ENCODE data around the gene RAB9B. TPM values are rescaled to one million over a fixed set of nuclear protein-coding genes. Genes with fewer than 3 reads are reported as not detected.

Gene RAB9B
- total RNA-seq, 1 donor from 2014 or later = 0.16 TPM

Other genes starting within 250 kb of the RAB9B start
- 25.7 TPM for gene TCEAL4, start 246.7 kb downstream of the RAB9B start, total RNA-seq
- 2.9 TPM for gene TCEAL3, start 224.3 kb downstream of the RAB9B start, total RNA-seq
- gene TCEAL1, start 203.3 kb downstream of the RAB9B start, total RNA-seq = 6.1 TPM
- 166 TPM for gene MORF4L2, start 145.6 kb downstream of the RAB9B start, total RNA-seq
- gene TMEM31, start 121.3 kb downstream of the RAB9B start, total RNA-seq = not detected
- 0.04 TPM for gene PLP1, start 55.4 kb downstream of the RAB9B start, total RNA-seq
- gene TMSB15B, start 130.4 kb upstream of the RAB9B start, total RNA-seq = 1.1 TPM
- not detected for gene H2BW1, start 181.5 kb upstream of the RAB9B start, total RNA-seq
- not detected for gene H2BW2, start 207.7 kb upstream of the RAB9B start, total RNA-seq
- gene TMSB15C, start 244.0 kb upstream of the RAB9B start, total RNA-seq = 0.12 TPM